Measurements from ENCODE around the gene TICRR.
"Not testable (repeated sequence)": the region's sequence is repeated elsewhere in the genome, so short reads cannot be mapped to it uniquely, and the experiment has no call there.

The TICRR gene

DNA sequence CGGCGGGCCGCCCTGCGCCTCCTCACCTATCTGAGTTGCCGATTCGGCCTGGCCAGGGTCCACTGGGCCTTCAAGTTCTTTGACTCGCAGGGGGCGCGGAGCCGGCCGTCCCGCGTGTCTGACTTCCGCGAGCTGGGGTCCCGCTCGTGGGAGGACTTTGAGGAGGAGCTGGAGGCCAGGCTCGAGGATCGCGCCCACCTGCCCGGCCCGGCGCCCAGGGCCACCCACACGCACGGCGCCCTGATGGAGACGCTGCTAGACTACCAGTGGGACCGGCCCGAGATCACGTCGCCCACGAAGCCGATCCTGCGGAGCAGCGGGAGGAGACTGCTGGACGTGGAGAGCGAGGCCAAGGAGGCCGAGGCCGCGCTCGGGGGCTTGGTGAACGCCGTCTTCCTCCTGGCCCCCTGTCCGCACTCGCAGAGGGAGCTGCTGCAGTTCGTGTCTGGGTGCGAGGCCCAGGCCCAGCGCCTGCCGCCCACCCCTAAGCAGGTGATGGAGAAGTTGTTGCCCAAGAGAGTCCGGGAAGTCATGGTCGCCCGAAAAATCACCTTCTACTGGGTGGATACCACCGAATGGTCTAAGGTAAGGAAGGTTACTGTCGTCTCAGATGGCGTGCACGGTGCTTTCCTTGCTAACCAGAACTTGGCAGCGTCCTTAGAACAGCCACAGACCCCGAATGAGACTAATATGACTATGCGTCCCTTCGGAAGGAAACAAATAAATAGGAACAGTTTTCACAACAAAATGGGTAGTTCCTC is 567 bp downstream of the TICRR start:
- peaks cover 0 to 11% (median 9%) of the 10 kb centered on the region in 4 donors for H3K4me1 ChIP-seq
- peak in 1 of 2 donors; percentile 70 for DNase-seq
- H3K4me3 ChIP-seq = peak overlapping the region; percentile 59 to 61
- H3K36me3 ChIP-seq = no peaks in the 10 kb centered on the region
- H3K9me3 ChIP-seq = no peaks in the 10 kb centered on the region
- no peak overlapping the region for H3K27ac ChIP-seq
- no peaks in the 10 kb centered on the region for H3K27me3 ChIP-seq
- no peak for TF ChIP-seq CTCF (IDR thresholded peaks at IDR 0.05)
- intact Hi-C loops (cut with DNase I; ENCODE audit: low total_unique reads) = no loop called here

- intact Hi-C loops (cut with DNase I; ENCODE audit: low total_unique reads) = no loop called here
- Histone ChIP-seq H3K4me3 (peak overlapping the region in 1 of 2 donors; percentile 61), H3K27me3 (no peaks in the 10 kb centered on the region), H3K27ac (no peak overlapping the region), H3K4me1 (peaks cover 0 to 11% (median 9%) of the 10 kb centered on the region in 4 donors), H3K36me3 (no peaks in the 10 kb centered on the region), H3K9me3 (no peaks in the 10 kb centered on the region)
- no peak for DNase-seq
- no peak for TF ChIP-seq CTCF (IDR thresholded peaks at IDR 0.05)
Observed at GRCh38 chr15:89576417-89576773, 1.1 kb downstream of the TICRR start.

DNA sequence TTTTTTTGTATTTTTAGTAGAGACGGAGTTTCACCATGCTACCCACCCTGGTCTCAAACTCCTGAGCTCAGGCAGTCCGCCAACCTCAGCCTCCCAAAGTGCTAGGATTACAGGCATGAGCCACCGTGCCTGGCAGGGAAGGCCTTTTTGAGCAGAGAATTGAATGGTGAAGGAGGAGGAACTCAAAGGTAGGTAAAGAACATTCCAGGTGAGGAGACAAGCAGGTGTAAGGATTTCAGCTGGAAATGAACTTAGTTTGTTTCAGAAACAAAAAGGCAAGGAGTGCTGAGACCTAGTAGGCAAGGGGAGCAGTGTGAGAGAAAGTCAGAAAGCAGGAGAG is 2.5 kb downstream of the TICRR start:
- Histone ChIP-seq H3K36me3 (no peaks in the 10 kb centered on the region), H3K27ac (no peak overlapping the region), H3K9me3 (no peaks in the 10 kb centered on the region), H3K4me1 (peaks cover 0 to 11% (median 9%) of the 10 kb centered on the region in 4 donors), H3K27me3 (no peaks in the 10 kb centered on the region), H3K4me3 (no peak overlapping the region)
- no peak for TF ChIP-seq CTCF (IDR thresholded peaks at IDR 0.05)
- intact Hi-C loops (cut with DNase I; ENCODE audit: low total_unique reads) = no loop called here
- DNase-seq = no peak

DNA sequence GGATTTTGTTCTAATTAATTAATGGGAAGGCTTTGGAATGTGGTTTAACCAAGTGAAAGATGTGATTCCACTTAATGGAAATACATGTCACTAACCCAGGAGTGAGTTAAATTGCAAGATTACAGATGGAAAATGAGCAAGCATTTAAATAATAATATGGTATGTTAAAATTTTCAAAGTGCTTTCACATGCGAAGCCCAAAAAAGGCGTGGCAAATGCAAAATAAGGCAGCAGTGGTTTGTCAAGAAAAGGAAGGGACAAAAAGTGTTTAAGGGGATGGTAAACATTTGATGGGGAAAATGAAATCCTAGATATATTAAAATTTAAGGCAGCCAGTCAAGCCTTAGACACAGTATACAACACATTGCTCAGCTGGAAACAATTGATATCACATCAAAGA is 2.9 kb downstream of the TICRR start:
- DNase-seq = no peak
- Histone ChIP-seq H3K9me3 (no peaks in the 10 kb centered on the region), H3K36me3 (no peaks in the 10 kb centered on the region), H3K4me3 (no peak overlapping the region), H3K27me3 (no peaks in the 10 kb centered on the region), H3K4me1 (peaks cover 0 to 11% (median 9%) of the 10 kb centered on the region in 4 donors), H3K27ac (no peak overlapping the region)
- no peak for TF ChIP-seq CTCF (IDR thresholded peaks at IDR 0.05)
- intact Hi-C loops (cut with DNase I; ENCODE audit: low total_unique reads) = no loop called here

DNA sequence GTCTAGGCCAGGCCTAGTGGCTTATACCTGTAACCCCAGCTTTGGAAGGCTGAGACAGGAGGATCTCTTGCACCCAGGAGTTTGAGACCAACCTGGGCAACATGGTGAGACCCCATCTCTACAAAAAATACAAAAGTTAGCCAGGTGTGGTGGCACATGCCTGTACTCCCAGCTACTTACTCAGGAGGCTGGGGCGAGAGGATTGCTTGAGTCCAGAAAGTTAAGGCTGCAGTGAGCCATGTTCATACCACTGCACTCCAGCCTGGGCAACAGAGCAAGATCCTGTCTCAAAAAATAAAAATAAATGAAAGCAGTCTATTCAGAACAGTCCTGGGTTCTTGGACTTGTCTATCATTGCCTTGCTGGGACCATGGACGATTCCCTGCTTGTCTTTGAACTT is 5.5 kb downstream of the TICRR start:
- H3K4me3 ChIP-seq; H3K27me3 ChIP-seq; H3K9me3 ChIP-seq; H3K36me3 ChIP-seq; DNase-seq; intact Hi-C loops (cut with DNase I; ENCODE audit: low total_unique reads); H3K4me1 ChIP-seq; H3K27ac ChIP-seq: not testable (repeated sequence)

DNA sequence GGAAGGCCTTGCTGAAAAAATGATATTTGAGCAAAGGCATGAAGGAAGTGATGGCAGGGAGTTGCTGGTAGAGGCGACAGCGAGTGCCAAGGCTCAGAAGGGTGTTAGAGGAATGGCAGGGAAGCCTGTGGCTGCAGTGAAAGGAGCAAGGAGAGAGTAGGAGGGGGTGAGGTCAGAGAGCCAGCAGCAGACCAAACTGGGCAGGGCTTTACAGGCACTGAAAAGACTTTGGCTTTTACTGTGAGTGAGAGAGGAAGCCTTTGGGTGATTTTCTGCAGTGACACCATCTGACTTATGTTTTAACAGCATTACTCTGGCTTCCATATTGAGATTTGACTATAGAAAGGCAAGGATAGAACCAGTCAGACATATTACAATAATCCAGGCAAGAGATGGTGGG is 11.4 kb downstream of the TICRR start:
- no peaks in the 10 kb centered on the region for H3K4me1 ChIP-seq
- no peak overlapping the region for H3K27ac ChIP-seq
- H3K4me3 ChIP-seq = no peak overlapping the region
- no peak for TF ChIP-seq CTCF (IDR thresholded peaks at IDR 0.05)
- intact Hi-C loops (cut with DNase I; ENCODE audit: low total_unique reads) = no loop called here
- no peaks in the 10 kb centered on the region for H3K9me3 ChIP-seq
- no peaks in the 10 kb centered on the region for H3K36me3 ChIP-seq
- H3K27me3 ChIP-seq = peaks cover 0 to 5% of the 10 kb centered on the region in 2 donors
- DNase-seq = no peak
